COLO668 (cell line): Measurements from ENCODE around the gene MKI67.

Experiments
- DNase-seq: peaks from one replicate; lab custom pipeline; 2025; ENCODE audit not compliant: unreplicated experiment; lab: John Stamatoyannopoulos, UW

The MKI67 gene

DNA sequence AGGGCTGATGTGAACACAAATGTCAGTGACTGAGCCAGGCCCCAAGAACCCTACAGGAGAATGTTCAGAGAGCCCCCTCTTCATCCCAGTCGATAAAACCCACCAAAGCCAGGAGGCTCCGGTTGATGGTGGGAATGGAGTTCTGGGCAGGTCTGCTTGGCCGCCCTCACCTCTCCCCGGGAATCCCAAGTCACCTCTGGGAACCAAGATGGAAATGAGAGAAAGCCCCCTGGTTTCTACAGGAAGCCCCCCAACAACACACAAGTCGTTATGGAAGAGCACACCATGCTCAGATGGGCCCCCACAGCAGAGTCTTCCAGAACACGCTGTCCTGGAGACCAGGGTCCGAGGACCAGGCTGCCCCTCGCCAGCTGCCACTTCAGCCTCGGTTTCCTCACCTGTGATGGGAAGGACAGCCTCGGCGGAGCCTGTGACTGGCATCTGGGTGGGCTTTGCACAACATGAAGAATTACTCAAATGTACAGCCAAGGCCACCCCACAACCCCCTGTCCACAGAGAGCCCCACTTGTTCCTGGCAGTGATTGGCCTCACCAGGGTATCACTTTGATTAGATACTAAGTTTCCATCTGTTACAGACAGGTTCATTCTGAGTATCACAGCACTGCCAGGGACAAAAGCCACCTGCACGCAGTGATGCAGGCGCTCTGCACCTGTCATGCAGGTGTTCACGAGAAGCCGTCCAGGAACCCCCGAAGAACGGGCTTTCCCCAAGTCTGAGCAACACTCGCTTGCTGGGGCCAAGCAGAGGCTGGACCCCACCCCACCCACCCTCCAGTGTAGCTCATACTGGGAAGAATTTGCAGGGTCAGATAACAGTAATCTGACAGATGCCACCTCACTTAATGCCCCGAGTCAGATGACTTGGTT lies 57.6 kb downstream of the MKI67 start:
- DNase-seq: peak; percentile 25

DNA sequence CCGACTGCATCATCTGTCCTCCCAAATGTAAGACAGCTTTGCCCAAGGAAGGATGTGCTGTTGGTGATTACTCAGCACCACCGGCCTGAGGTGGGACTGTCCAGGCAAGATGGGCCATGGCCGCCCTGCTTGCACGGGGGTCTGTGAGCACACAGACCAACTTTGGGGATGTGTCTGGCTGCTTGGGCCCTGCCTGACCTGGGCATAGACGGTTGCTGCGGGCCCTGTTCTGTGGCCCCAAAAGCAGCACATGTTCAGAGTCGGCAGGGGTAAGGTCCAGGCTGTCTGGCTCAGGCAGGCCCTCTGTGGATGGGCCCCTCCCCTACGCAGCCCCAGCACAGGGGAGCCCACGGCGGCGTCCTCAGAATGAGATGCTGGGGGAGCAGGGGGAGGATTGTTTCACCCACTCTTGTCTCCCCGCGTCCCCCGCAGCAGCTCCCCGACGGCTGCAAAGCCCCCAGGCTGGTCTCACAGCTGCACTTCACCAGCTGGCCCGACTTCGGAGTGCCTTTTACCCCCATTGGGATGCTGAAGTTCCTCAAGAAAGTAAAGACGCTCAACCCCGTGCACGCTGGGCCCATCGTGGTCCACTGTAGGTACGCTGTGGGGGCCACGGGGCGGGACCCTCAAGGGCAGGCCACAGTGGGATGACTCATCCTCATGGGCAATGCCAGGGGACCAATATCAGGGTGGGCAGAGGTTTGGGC lies 58.4 kb downstream of the MKI67 start:
- DNase-seq: no peak

DNA sequence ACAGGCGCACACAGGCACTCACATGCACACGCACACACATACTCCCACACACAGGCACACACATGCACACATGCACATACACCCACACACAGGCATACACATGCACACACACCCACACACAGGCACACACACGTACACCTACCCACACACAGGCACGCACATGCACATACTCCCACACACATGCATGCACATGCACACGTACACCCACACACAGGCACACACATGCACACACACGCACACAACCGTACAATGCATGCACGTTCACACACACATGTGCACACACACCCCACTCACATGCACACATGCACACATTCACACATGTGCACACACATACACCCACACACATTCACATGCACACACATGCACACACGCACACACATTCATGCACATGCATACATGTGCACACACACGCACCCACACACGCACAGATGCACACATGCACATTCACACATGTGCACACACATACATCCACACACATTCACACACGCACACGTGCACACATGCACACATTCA lies 59.3 kb downstream of the MKI67 start:
- DNase-seq: no peak

DNA sequence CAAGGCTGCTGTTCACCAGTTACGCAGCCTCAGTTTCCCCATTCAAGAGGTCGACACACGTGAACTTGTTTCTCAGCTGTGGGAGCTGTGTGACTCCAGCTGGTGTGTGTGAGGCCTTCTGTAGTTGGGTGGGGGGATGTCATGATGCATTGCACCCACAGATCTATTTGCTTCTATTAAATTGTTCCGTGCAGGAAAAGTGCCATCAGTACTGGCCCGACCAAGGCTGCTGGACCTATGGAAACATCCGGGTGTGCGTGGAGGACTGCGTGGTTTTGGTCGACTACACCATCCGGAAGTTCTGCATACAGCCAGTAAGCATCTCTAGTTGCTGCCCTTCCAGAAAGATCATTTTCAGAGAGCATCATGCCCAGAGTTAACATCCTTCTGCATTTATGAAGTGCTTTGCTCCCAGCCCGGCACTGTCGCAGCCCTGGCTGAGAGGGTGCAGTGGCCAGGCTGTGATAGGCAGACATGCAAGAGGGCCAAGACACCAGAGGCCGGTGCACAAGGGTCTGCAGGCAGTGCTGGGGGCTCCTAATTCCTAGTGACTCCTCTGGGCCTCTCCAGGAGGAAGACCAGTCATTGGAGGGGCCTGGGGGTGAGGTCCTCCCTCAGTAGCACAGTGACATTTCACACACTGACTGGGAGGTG lies 60.2 kb downstream of the MKI67 start:
- no peak for DNase-seq

DNA sequence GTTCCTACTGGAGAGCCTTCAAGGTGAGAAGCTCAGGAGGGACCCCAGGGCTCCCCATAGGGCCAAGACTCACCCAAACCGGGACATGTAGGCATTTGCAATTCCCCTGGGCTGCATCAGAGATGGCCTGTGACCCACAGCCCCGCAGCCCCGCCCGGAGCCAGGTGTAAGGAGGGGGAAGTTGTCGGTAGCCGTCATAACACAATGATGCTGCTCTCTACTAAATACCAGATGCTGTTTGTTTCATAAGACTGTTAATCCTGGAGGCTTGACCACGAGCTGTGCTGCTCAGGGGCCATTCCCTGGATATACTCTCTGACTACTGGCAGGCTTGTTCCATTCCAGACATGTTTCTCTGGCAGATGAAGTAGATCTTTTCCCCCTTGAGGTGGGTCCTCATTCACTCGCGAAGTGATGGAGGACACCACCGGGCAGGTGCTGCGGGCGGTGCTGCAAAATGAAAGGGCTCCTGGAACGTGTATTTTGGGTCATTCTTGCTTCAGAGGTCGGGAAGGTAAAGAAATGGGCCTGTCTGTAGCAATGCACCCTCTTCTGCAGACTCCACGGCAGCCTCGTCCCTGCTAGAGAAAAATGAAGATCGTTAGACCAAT lies 61.1 kb downstream of the MKI67 start:
- no peak for DNase-seq

DNA sequence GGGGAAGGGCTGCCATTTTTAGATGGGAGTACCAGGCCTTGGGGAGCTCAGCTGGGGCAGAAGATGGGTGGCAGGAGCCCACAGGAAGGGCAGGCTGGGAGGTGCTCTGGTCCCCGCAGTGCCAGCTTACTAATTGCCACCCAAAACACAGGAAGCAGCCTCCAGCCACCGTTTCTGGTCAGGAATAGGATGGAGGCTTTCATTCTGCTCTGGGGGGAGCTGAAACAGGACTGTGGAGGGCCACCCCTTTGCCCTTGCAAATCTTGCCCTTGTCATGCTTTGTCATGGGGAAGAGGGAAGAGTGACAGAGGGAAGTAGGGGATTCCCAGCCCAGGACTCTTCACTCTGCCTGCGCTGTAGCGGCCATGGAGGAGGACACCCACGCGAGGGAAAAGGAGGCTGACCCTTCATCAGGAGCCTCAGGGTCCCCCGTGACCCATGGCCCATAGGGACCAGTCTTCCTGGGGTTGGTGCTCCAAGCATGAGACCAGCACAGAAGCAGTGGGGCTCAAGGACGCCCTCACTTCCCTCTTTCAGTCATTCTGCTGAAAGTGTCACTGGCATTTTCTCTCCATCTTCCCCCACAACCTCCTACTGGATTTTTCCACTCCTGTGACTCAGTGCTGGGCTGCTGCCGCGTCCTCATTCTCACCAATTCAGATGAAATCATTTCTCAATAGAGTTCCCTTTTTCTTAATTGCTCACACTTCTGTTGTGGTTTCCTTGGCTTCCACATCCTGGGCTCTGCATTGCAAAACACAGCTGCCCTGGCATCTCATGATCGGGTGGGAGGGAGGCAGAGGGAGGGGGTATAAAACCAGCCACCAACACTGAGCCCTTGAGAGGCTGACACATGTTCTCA lies 61.9 kb downstream of the MKI67 start:
- no peak for DNase-seq

DNA sequence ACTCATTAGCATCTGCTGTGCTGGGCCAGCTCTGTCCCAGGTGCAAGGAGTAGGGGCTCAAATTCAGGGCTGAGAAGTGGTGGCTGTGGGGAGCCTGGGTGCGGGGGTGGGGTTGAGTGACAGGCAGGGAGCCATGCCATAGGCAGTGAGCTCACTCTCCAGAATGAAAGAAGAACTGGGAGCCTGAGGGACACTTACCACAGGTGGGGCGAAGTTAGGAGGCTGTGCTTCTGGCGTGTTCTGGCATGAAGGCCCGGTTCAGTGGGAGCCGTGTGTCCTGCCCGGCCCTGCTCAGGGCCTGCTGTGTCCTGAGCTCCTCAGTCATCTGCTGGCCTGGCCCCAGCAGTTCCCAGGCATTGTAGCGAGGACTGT lies 62.5 kb downstream of the MKI67 start:
- no peak for DNase-seq

DNA sequence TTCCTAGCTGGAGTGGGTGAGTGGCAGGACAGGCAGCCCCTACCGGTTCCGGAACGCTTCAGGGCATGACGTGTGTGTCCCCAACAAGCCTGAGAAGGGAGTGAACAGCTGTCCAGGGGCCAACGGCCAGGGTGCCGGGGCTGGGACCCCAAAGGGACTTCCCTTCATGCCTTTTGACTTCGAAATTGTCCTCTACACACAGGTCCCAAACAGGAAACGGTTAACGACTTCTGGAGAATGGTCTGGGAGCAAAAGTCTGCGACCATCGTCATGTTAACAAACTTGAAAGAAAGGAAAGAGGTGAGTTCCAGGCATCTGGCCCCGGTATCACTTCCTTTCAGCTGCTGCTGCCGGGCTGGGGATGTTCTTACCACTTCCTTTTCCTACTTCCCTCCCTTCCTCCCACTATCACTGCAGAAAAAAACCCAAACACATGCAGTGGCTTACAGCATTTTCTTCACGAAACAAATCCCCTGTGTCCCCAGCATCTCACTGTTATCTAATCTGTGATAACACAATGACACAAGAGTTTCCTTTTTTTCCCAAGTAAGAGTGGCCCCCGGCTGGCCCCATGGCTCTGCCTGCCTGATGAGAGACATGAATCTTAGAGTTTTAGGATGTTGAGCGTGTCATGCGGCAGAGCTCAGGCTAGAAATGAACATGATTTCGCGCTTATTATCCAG lies 63.2 kb downstream of the MKI67 start:
- no peak for DNase-seq

DNA sequence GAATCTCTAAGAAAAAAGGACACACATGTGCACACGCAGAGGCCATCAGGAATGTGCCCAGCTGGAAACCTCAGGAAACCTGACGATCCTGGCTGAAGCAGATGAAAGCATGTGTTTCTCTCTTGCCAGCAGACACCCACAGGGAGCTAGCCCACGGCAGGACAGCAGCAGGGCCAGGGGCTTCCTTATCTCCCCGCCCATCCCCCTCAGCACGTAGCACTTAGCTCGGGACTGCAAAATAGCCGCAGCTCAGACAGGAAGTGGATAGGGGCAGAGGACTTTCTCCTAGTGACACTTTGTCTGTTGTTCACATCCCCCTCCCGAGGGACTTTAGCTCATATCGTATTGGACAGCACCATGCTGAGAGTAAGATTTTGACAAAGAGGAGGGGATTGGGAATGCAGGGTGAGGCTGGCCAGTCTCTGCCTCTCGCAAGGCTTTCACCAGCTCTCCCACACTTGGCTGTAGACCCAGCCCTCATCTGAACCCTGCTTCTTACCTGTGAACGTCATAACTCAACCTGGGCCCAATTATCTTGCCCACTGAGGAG lies 63.8 kb downstream of the MKI67 start:
- DNase-seq: no peak

DNA sequence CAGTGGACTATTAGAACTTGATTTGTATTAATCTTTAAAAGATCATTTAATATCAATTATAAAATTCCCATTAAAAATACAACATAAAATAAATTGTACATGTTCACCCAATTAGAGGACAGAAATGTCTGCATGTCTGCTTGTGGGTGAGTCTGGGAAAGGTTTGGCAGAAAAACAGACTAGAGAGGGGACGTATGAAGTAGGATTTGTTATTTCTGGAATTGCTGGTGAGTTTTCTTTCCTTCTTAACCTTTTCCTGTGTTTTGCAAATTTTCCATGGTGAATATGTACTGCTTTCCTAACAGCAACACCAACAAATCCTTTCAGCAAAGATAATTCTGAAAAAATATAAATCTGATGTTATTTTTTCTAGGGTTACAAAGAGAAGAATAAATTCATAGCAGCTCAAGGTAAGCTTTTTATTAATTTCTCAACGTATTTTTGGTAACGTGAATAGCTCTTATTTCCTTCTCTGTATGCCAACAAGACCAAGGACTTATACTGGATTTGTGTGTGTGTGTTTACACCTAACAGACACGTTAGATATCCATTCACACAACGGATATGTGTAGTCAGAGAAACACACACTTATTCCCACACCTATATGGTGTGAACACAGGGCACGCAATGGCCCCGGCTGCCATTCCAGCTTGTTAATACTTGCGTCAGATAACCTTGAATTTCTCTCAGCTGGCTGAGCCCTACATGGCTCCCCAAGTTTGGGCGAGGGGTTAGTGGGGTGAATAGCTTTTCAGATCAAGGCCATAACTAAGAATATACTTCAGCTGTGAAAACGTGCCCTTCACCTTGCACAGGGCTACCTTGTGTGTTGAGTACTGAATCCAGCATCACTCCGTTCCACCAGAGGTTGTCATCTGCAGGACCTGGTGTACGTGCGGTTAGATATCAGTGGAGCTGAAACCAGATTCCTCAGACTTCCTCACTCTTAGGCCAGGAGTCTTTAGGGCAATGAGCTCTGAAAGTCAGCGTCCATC lies 64.6 kb downstream of the MKI67 start:
- DNase-seq: no peak

DNA sequence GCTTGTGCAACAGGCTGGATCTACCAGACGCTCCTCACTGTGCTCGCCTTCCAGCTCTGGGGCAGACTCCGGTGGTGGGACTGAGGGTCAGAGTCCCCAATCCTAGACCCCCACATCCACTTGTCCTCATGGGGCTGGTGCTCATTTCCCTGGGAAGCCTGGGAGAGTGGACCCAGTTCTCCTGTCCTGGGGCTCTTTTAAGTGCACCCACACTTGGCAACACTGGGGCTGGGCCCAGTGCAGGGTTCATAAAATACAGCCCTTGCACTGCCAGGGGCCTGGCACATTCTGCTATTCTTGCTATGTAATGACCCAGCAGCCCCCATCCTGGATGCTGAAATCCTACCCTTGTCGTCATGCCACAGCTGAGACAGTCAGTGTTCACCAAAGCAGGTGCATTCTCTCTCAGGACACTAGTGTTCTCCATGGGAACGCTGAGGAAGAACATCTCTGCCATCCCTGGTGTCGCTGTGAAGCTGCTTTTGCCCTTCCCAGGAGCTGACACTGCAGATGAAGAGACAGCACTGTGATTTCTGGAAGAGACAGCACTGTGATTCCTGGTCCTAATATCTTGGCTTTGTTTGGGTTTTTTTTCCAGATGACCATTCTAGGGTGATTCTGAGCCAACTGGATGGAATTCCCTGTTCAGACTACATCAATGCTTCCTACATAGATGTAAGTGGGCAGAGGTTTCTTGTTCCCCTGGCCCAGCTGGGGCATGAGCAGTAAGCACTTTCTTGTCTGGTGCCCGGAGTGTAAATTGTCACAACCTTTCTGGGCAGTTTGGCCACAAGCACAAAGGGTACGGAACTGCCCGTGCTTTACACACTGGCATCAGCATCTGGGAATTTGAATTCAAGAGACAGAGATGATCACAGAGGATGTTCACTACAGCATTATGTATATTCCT lies 65.6 kb downstream of the MKI67 start:
- DNase-seq: no peak

DNA sequence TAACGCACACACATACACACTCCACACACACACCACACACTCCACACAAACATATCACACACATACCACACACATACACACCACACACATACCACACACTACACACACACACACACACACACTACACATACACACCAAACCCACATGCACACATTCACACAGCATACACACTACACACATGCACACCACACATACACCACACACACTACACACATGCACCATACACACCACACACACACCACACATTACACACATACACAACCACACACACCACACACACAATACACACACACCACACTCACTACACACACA lies 66.3 kb downstream of the MKI67 start:
- DNase-seq: no peak

DNA sequence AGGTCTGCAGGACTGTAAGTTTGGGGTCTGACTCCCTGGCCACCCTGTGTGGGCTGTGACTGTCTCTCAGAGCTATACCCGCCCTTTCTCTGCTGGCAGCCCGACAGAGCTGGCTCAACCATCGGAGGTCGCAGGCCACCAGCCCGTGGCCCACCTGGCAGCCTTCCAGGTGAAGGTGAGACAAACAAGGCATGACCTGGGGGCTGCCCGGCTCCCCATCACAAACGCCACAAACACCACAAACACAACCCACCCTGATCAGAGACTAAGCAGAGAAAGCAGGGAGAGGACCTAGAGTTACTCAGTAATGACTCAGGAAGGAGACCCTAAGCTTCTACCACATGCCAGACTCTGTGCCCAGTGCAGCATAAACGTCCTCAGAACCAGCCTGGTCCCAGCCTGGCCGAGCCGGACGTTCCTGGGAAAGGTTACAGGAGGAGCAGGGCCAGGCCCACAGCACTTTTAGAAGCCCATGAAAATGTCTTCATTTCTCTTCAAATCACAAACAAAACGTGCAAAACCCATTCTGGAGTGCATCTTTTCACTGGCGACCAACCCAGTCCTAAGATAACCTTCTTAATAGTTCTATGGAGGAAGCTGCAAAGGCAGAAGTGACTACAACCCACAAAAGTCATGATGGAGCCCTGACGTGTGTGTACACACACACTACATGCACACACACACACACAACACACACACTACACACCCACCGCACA lies 66.8 kb downstream of the MKI67 start:
- no peak for DNase-seq

DNA sequence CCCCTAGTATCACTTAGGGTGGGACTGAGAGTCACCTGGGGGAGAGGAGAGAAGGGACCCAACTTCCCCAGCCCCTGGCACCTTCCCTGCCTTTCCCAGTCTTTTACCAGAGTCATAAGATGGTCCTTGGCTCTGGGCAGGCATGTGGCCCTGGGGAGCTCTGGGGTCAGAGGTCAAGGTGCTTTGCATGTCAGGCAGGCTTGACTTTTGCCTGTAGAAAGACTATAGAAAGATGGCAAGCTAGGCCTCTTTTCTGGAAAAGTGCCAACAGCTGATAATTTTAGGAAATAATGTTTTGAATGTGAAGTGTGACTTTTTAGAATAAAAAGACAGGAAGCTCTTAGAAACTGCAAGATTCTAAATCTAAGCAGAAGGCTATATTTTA lies 67.5 kb downstream of the MKI67 start:
- no peak for DNase-seq

DNA sequence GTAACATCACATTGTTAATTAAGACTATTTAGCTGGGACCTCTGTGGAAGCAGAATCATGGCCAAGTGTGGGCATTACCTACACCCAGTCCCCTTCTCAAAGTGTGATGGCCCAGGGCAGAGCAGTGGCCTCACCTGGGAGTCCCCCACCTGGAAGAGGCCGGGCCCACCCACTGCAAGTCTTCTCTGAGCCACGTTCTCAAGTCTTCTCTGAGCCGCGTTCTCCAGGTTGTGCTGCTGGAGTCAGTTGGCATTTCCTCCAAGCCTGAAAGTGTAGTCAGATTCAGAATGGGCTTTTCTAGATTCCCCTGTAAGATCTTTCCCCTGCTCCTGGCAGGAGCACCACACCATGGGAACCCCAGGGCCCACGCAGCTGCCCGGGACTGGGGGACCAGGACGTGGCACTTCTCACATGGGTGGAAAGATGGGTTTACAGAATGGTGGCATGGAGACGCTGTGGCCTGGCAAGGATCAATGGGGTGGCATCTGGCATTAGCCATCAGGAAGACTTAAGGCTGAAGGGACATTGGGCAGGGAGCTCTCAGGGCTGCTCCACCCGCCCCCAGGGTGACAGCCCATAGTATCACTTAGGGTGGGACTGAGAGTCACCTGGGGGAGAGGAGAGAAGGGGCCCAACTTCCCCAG lies 68.0 kb downstream of the MKI67 start:
- no peak for DNase-seq

DNA sequence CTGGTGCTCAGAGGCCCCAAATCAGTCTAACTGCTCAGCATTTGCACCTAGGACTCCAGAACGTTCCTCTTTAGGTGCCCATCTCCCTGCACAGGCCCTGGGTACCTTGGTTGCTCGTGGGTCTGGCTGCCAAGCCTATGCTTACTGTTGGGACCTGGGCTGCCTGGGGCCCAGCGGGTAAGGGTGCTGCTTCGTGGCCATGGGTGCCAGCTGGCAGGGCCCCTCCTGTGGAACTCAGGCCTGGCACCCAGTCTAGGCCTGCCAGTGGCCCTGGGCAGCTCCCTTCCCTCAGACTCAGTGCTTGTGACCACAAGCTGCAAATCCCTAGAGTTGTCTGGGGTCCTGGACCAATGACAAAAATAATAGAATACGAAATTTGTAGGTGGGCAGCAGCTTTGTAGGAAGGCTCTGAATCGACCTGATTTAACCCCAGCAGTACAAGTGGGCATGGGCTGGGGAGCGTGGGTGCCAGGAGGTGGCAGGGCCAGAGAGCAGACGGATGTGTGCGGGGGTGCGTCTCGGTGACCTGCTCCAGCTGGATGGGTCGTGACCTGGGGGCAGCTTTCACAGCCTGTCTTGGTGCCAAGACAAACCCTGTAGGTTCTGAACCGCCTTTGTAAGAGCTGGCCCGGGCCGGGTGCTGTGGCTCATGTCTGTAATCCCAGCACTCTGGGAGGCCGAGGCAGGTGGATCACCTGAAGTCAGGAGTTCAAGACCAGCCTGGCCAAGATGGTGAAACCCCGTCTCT lies 69.7 kb downstream of the MKI67 start:
- no peak for DNase-seq
